Choroid plexus epithelial cell (primary cell): ENCODE data around the gene TNFSF4.

Experiments
- DNase-seq: peaks from one replicate; pipeline ENCODE4 v3.0.0-alpha.2; 2010; ENCODE audit warnings: low read depth
- H3K4me3 ChIP-seq: 2 replicates; pipeline ENCODE4 v1.5.1; 2011; ENCODE audit warnings: low read depth, mild to moderate bottlenecking, control low read depth, low read length, moderate library complexity
- CTCF ChIP-seq: conservative IDR thresholded peaks from 2 replicates; pipeline ENCODE4 v1.5.1; 2011; ENCODE audit warnings: low read depth, mild to moderate bottlenecking, control low read depth, inconsistent platforms, low read length, moderate library complexity

TNFSF4 gene

GRCh38 chr1:173202424-173203145 lies 4.5 kb downstream of the TNFSF4 start:
- H3K4me3 ChIP-seq = no peak overlapping the region

GRCh38 chr1:173201969-173202368 lies 5.2 kb downstream of the TNFSF4 start:
- TF ChIP-seq CTCF = no peak
- H3K4me3 ChIP-seq = no peak overlapping the region
- no peak for DNase-seq

More at GRCh38 chr1:173202424-173203145, 4.5 kb downstream of the TNFSF4 start:
- peak; percentile 70 for TF ChIP-seq CTCF
- DNase-seq = peak; percentile 93

- no peak for TF ChIP-seq CTCF
- no peak for DNase-seq
- H3K4me3 ChIP-seq = no peak overlapping the region
Measured at GRCh38 chr1:173195596-173196088, 11.5 kb downstream of the TNFSF4 start.

- no peak overlapping the region for H3K4me3 ChIP-seq
- DNase-seq = peak; percentile 61
- TF ChIP-seq CTCF = no peak
Measured at GRCh38 chr1:173193639-173194038, 13.5 kb downstream of the TNFSF4 start.

GRCh38 chr1:173191011-173191705 lies 16.0 kb downstream of the TNFSF4 start:
- DNase-seq = peak; percentile 21
- TF ChIP-seq CTCF = no peak
- no peak overlapping the region for H3K4me3 ChIP-seq

GRCh38 chr1:173190101-173190936 lies 16.8 kb downstream of the TNFSF4 start:
- no peak overlapping the region for H3K4me3 ChIP-seq
- peak; percentile 80 for DNase-seq
- no peak for TF ChIP-seq CTCF
